Upper lobe of left lung (tissue), 6 donors: ENCODE data around the gene ZNF653. TPM values are rescaled to one million over a fixed set of nuclear protein-coding genes. Genes with fewer than 3 reads are reported as not detected.

Experiments
- ATAC-seq, 2 donors: fragments of 200-7000 bp; cut with Tn5 transposase; one replicate each; pipeline ENCODE4 v1.9.1; 2022; ENCODE audit warnings: mild to moderate bottlenecking in 2 of 2, moderate library complexity in 2 of 2; ENCODE audit not compliant: low FRiP score in 2 of 2
- DNase-seq, 2 donors: peaks; one replicate each; pipeline ENCODE4 v3.0.0-alpha.2; 2019 to 2020
- H3K27ac ChIP-seq, 4 donors: fragments of 200-600 bp; sonication (generic); one replicate each; pipeline ENCODE4 v1.5.1; 2016 to 2019
- H3K27me3 ChIP-seq, 4 donors: fragments of 200-600 bp; sonication (generic); one replicate each; pipeline ENCODE4 v1.5.1; 2017 to 2019
- H3K36me3 ChIP-seq, 4 donors: fragments of 200-600 bp; sonication (generic); one replicate each; pipeline ENCODE4 v1.5.1; 2016 to 2019
- H3K4me1 ChIP-seq, 4 donors: fragments of 200-600 bp; sonication (generic); one replicate each; pipeline ENCODE4 v1.5.1; 2018 to 2019
- H3K4me3 ChIP-seq, 4 donors: fragments of 200-600 bp; sonication (generic); one replicate each; pipeline ENCODE4 v1.5.1; 2017 to 2019; ENCODE audit warnings: mild to moderate bottlenecking in 2 of 4, moderate library complexity in 1 of 4
- H3K9me3 ChIP-seq, 4 donors: fragments of 200-600 bp; sonication (generic); one replicate each; pipeline ENCODE4 v1.5.1; 2018 to 2019
- CTCF ChIP-seq, 6 experiments: fragments of 450-650 bp in 4 of 6; fragments of 200-600 bp in 2 of 6; sonication (generic) in 2 of 6; IDR thresholded peaks; one replicate each; pipeline ENCODE4 v1.5.1; 2016 to 2019; ENCODE audit warnings: antibody characterized with exemption in 6 of 6
- EP300 ChIP-seq, 4 donors: sonication (generic); formaldehyde crosslinking; IDR thresholded peaks; one replicate each; pipeline ENCODE4 v1.5.1; 2017; ENCODE audit warnings: antibody characterized with exemption in 4 of 4, control low read depth in 2 of 4
- POLR2A ChIP-seq, 4 donors: fragments of 450-650 bp; IDR thresholded peaks; one replicate each; pipeline ENCODE4 v1.5.1; 2016 to 2017; ENCODE audit warnings: antibody characterized with exemption in 4 of 4, mild to moderate bottlenecking in 2 of 4
- POLR2AphosphoS5 ChIP-seq, 2 donors: sonication (generic); formaldehyde crosslinking; IDR thresholded peaks; one replicate each; pipeline ENCODE4 v1.5.1; 2017; ENCODE audit warnings: antibody characterized with exemption in 2 of 2
- WGBS, 2 donors: methylation state at CpG; one replicate each; pipeline ENCODE4 v1.1.5; 2017 to 2018; 5-methylcytosine and 5-hydroxymethylcytosine counted together
- total RNA-seq, 6 donors: library from RNA; depleted of rRNA in 4 of 6; stranded (reverse); fragments of >200 nt in 4 of 6; gene quantifications; one replicate each; pipeline versions ENCODE4 v1.1.0 to v1.2.1, GENCODE V29; 2016 to 2021
- donor health status: DM: no; HTN: no; CAD: no; lungs with moderate emphysema.
- donor health status: DM: no; HTN: yes; CAD: no; lungs with severe emphysema.

The ZNF653 gene
- total RNA-seq, 6 donors from 2014 or later, result 6.8 to 30.4 (median 10.3) TPM

- Histone ChIP-seq H3K9me3 (no peaks in the 10 kb centered on the region), H3K4me1 (peaks cover 32 to 50% (median 40%) of the 10 kb centered on the region in 4 donors), H3K27me3 (peaks cover 2 to 37% (median 30%) of the 10 kb centered on the region in 4 donors), H3K36me3 (peaks cover 0 to 25% (median 12%) of the 10 kb centered on the region in 4 donors), H3K4me3 (peak overlapping the region in 1 of 4 donors; percentile 46), H3K27ac (peak overlapping the region in 1 of 4 donors; percentile 23)
- DNase-seq, result peak in 1 of 2 donors; percentile 80
- TF ChIP-seq POLR2AphosphoS5 (IDR thresholded peaks at IDR 0.05), result no peak
- no peak for TF ChIP-seq CTCF (IDR thresholded peaks at IDR 0.05)
- no peak for TF ChIP-seq POLR2A (IDR thresholded peaks at IDR 0.05)
- TF ChIP-seq EP300 (IDR thresholded peaks at IDR 0.05), result no peak
- 83 to 90% methylated on average over 24 to 55 of the region's 57 CpGs for WGBS, 2 donors
- no peak for ATAC-seq
These were observed 22.1 kb downstream of the ZNF653 start for GRCh38 chr19:11483366-11484111.

- 4 to 30% methylated on average over 1 to 16 of the region's 58 CpGs for WGBS, 2 donors
- Histone ChIP-seq H3K27me3 (peaks cover 2 to 37% (median 30%) of the 10 kb centered on the region in 4 donors), H3K4me1 (peaks cover 32 to 50% (median 40%) of the 10 kb centered on the region in 4 donors), H3K4me3 (peak overlapping the region in 3 of 4 donors; percentile 27 to 46 (median 37)), H3K9me3 (no peaks in the 10 kb centered on the region), H3K36me3 (peaks cover 0 to 24% (median 11%) of the 10 kb centered on the region in 4 donors), H3K27ac (peak overlapping the region in 2 of 4 donors; percentile 23)
- DNase-seq, result peak; percentile 86 to 98
- ATAC-seq, result peak; percentile 88 to 91
- TF ChIP-seq POLR2AphosphoS5 (IDR thresholded peaks at IDR 0.05), result peak; percentile 52 to 74
- peak in 1 of 4 donors; percentile 16 for TF ChIP-seq EP300 (IDR thresholded peaks at IDR 0.05)
- TF ChIP-seq POLR2A (IDR thresholded peaks at IDR 0.05), result peak in 2 of 4 donors; percentile 18
- peak; percentile 95 to 99 (median 99) for TF ChIP-seq CTCF (IDR thresholded peaks at IDR 0.05)
These were observed 23.1 kb downstream of the ZNF653 start for GRCh38 chr19:11482384-11483050.

GRCh38 chr19:11481534-11482383 lies 23.9 kb downstream of the ZNF653 start:
- peak; percentile 64 to 72 for ATAC-seq
- Histone ChIP-seq H3K9me3 (no peaks in the 10 kb centered on the region), H3K27ac (peak overlapping the region in 1 of 4 donors; percentile 23), H3K4me1 (peaks cover 32 to 50% (median 40%) of the 10 kb centered on the region in 4 donors), H3K36me3 (peaks cover 0 to 16% (median 7%) of the 10 kb centered on the region in 4 donors), H3K4me3 (peak overlapping the region in 3 of 4 donors; percentile 27 to 46 (median 37)), H3K27me3 (peaks cover 2 to 37% (median 30%) of the 10 kb centered on the region in 4 donors)
- WGBS, 2 donors, result 8 to 30% methylated on average over 4 to 24 of the region's 50 CpGs
- no peak for TF ChIP-seq POLR2AphosphoS5 (IDR thresholded peaks at IDR 0.05)
- TF ChIP-seq CTCF (IDR thresholded peaks at IDR 0.05), result peak in 1 of 6 experiments; percentile 9
- DNase-seq, result peak; percentile 46 to 89

GRCh38 chr19:11480715-11481533 lies 24.7 kb downstream of the ZNF653 start, which contains the start of gene ELAVL3:
Gene ELAVL3 (minus strand): TSS chr19:11481046. CDS start chr19:11480608, 438 bp downstream.
- 17 to 30% methylated on average over 24 to 29 of the region's 77 CpGs for WGBS, 2 donors
- peak within 1 kb of the TSS in 3 of 4 donors; percentile 27 to 46 (median 37) for H3K4me3 ChIP-seq
- peak in 1 of 6 experiments; percentile 5 for TF ChIP-seq CTCF (IDR thresholded peaks at IDR 0.05)
- no peak for TF ChIP-seq POLR2A (IDR thresholded peaks at IDR 0.05)
- TF ChIP-seq EP300 (IDR thresholded peaks at IDR 0.05), result no peak

More at GRCh38 chr19:11480715-11481533, 24.7 kb downstream of the ZNF653 start, which contains the start of gene ELAVL3:
- Histone ChIP-seq H3K27ac (no peak within 1 kb of the TSS), H3K9me3 (no peaks in the 10 kb centered on the region), H3K27me3 (peaks cover 2 to 37% (median 30%) of the 10 kb centered on the region in 4 donors), H3K36me3 (peaks cover 0 to 10% (median 5%) of the 10 kb centered on the region in 4 donors), H3K4me1 (peaks cover 32 to 50% (median 40%) of the 10 kb centered on the region in 4 donors)
- ATAC-seq, result no peak
- DNase-seq, result peak in 1 of 2 donors; percentile 83
